ENCODE data around the gene FAM20C. TPM values are rescaled to one million over a fixed set of nuclear protein-coding genes. Genes with fewer than 3 reads are reported as not detected.

Gene FAM20C
- total and polyA plus RNA-seq, 2 of the 8 experiments (the other 6 are each of a cell fraction or from before 2014, with no cell fraction given): 9.5 to 34.8 TPM

DNA sequence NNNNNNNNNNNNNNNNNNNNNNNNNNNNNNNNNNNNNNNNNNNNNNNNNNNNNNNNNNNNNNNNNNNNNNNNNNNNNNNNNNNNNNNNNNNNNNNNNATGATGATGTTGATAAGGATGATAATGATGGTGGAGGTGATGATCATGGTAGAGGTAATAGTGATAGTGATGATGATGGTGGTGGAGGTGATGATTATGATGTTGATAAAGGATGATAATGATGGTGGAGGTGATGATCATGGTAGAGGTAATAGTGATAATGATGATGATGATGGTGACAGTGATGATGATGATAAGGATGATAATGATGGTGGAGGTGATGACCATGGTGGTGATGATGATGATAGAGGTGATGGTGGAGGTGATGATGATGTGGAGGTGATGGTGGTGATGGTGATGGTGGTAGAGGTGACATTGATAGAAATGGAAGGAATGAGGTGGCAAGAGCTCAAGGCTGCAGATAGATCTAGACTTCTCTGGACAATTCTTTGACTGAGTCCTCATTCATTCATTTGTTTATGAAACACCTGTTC is 47.8 kb downstream of the FAM20C start (continued):
- no peak for TF ChIP-seq JUN (IDR thresholded peaks at IDR 0.05; ENCODE audit: low read depth, low read length)
- TF ChIP-seq, protein P1, sequence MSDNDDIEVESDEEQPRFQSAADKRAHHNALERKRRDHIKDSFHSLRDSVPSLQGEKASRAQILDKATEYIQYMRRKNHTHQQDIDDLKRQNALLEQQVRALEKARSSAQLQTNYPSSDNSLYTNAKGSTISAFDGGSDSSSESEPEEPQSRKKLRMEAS (IDR thresholded peaks at IDR 0.05): no peak
- TF ChIP-seq, protein P2, sequence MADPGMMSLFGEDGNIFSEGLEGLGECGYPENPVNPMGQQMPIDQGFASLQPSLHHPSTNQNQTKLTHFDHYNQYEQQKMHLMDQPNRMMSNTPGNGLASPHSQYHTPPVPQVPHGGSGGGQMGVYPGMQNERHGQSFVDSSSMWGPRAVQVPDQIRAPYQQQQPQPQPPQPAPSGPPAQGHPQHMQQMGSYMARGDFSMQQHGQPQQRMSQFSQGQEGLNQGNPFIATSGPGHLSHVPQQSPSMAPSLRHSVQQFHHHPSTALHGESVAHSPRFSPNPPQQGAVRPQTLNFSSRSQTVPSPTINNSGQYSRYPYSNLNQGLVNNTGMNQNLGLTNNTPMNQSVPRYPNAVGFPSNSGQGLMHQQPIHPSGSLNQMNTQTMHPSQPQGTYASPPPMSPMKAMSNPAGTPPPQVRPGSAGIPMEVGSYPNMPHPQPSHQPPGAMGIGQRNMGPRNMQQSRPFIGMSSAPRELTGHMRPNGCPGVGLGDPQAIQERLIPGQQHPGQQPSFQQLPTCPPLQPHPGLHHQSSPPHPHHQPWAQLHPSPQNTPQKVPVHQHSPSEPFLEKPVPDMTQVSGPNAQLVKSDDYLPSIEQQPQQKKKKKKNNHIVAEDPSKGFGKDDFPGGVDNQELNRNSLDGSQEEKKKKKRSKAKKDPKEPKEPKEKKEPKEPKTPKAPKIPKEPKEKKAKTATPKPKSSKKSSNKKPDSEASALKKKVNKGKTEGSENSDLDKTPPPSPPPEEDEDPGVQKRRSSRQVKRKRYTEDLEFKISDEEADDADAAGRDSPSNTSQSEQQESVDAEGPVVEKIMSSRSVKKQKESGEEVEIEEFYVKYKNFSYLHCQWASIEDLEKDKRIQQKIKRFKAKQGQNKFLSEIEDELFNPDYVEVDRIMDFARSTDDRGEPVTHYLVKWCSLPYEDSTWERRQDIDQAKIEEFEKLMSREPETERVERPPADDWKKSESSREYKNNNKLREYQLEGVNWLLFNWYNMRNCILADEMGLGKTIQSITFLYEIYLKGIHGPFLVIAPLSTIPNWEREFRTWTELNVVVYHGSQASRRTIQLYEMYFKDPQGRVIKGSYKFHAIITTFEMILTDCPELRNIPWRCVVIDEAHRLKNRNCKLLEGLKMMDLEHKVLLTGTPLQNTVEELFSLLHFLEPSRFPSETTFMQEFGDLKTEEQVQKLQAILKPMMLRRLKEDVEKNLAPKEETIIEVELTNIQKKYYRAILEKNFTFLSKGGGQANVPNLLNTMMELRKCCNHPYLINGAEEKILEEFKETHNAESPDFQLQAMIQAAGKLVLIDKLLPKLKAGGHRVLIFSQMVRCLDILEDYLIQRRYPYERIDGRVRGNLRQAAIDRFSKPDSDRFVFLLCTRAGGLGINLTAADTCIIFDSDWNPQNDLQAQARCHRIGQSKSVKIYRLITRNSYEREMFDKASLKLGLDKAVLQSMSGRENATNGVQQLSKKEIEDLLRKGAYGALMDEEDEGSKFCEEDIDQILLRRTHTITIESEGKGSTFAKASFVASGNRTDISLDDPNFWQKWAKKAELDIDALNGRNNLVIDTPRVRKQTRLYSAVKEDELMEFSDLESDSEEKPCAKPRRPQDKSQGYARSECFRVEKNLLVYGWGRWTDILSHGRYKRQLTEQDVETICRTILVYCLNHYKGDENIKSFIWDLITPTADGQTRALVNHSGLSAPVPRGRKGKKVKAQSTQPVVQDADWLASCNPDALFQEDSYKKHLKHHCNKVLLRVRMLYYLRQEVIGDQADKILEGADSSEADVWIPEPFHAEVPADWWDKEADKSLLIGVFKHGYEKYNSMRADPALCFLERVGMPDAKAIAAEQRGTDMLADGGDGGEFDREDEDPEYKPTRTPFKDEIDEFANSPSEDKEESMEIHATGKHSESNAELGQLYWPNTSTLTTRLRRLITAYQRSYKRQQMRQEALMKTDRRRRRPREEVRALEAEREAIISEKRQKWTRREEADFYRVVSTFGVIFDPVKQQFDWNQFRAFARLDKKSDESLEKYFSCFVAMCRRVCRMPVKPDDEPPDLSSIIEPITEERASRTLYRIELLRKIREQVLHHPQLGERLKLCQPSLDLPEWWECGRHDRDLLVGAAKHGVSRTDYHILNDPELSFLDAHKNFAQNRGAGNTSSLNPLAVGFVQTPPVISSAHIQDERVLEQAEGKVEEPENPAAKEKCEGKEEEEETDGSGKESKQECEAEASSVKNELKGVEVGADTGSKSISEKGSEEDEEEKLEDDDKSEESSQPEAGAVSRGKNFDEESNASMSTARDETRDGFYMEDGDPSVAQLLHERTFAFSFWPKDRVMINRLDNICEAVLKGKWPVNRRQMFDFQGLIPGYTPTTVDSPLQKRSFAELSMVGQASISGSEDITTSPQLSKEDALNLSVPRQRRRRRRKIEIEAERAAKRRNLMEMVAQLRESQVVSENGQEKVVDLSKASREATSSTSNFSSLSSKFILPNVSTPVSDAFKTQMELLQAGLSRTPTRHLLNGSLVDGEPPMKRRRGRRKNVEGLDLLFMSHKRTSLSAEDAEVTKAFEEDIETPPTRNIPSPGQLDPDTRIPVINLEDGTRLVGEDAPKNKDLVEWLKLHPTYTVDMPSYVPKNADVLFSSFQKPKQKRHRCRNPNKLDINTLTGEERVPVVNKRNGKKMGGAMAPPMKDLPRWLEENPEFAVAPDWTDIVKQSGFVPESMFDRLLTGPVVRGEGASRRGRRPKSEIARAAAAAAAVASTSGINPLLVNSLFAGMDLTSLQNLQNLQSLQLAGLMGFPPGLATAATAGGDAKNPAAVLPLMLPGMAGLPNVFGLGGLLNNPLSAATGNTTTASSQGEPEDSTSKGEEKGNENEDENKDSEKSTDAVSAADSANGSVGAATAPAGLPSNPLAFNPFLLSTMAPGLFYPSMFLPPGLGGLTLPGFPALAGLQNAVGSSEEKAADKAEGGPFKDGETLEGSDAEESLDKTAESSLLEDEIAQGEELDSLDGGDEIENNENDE (IDR thresholded peaks at IDR 0.05; ENCODE audit: insufficient replicate concordance, low read length): no peak
